HS-5 (cell line): ENCODE data around the gene LZTS2.

Experiments
- DNase-seq: peaks from one replicate; pipeline ENCODE4 v3.0.0-alpha.2; 2012; ENCODE audit warnings: low read depth

Gene LZTS2

GRCh38 chr10:101054876-101055275 lies 55.3 kb downstream of the LZTS2 start:
- no peak for DNase-seq

- DNase-seq = no peak
Observed at GRCh38 chr10:101055411-101055810, 55.8 kb downstream of the LZTS2 start.

- DNase-seq = no peak
Observed at GRCh38 chr10:101056365-101057151, 57.0 kb downstream of the LZTS2 start.
